GM12801 (cell line): ENCODE measurements around the gene DUSP22.

Experiments used
- CTCF ChIP-seq: IDR thresholded peaks from one replicate; pipeline ENCODE4 v1.5.1; 2011; ENCODE audit warnings: control low read depth; ENCODE audit not compliant: insufficient read length; ENCODE audit errors: extremely low read depth

Gene DUSP22

DNA sequence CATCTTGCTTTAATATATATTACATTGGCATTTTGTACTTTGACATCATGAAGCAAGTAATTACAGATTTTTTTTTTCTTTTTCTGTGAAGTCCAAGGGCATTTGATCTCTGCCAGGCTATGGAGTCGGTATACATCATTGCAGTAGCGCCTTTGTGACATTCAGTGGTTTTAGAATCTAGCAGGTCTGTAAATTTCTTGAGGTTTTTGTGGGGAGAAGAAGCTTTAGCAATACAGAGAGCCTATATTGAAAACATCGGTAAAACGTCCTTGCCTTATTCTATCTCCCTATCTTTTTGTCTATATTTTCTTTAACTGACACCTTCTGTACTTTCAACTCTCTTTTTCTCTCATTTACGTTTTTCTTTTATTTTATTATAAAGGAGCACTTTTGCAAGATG, 47.2 kb downstream of the DUSP22 start:
- no peak for TF ChIP-seq CTCF

- TF ChIP-seq CTCF = no peak
These were observed 48.1 kb downstream of the DUSP22 start for GRCh38 chr6:340186-340955.

- TF ChIP-seq CTCF = no peak
These were observed 48.9 kb downstream of the DUSP22 start for GRCh38 chr6:340991-341827.

- TF ChIP-seq CTCF = no peak
These were observed 49.9 kb downstream of the DUSP22 start for GRCh38 chr6:341914-342831.

DNA sequence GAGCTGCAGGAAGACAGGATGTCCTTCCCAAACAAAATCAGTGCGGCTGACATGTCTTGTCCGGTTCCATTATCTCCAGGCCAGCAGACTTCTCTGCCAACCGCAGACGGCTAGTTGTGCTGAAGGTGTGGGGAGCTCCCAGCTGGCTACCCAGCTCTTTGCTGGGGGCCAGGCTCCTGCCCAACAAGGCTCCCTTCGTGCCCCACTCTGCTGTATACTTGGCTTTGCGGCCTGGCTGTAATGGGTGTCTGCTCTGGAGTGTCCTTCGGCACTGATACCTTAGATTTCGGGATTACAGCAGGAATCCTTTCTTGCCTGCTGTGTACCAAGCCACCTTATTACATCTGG, 50.5 kb downstream of the DUSP22 start:
- no peak for TF ChIP-seq CTCF

DNA sequence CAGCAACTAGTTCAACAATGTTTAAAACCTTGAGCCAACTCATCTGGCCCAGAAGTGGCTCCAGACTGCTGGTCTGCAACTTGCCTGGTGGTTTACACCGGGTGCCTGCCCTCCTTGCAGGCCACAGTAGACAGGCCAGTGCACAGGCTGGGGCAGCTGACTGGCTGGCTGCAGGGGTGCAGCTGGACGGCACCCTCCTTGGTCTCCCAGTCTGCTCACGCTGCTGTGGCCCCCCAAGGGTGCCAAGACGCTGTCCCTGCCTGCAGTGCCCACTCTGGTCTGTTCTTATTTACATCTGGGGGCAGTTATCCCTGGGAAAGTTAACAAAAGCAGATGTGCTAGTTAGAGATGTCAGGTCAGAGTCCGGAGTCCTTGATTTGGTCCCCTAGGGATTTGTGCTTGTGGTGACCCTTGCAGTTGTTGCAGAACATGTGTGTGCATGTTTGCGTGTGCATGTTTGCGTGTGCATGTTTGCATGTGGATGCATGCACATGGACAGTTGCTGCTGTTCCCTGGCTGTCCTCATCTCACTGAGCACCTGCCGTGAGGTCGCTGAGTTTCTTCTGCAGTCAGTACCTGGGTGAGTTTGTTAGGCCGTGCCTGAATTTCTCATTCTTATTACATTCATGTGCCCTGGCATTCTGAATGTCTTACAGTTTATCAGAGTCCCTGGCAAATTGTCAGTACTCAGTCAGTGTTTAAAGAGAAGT, 51.1 kb downstream of the DUSP22 start:
- TF ChIP-seq CTCF = no peak
